Inflammatory macrophage treated with lipopolysaccharide for 4 hours (primary cell): Measurements from ENCODE around the gene STAM.
"Not testable (repeated sequence)": the region's sequence is repeated elsewhere in the genome, so short reads cannot be mapped to it uniquely, and the experiment has no call there.

ENCODE experiments used
- DNase-seq: peaks from one replicate; pipeline ENCODE4 v3.0.0-alpha.2; 2020

Gene STAM

GRCh38 chr10:17682236-17682946 lies 38.4 kb downstream of the STAM start:
- DNase-seq, result no peak

GRCh38 chr10:17683541-17683940 lies 39.6 kb downstream of the STAM start:
- no peak for DNase-seq

- DNase-seq, result no peak
These were observed 40.6 kb downstream of the STAM start for GRCh38 chr10:17684537-17684936.

GRCh38 chr10:17685233-17685840 lies 41.4 kb downstream of the STAM start:
- no peak for DNase-seq

GRCh38 chr10:17687117-17687831 lies 43.3 kb downstream of the STAM start:
- DNase-seq, result no peak

- DNase-seq, result no peak
These were observed 45.2 kb downstream of the STAM start for GRCh38 chr10:17689137-17689536.

- DNase-seq, result no peak
These were observed 49.1 kb downstream of the STAM start for GRCh38 chr10:17693009-17693408.

- DNase-seq, result no peak
These were observed 54.7 kb downstream of the STAM start for GRCh38 chr10:17698696-17699095.

GRCh38 chr10:17701301-17701700 lies 57.4 kb downstream of the STAM start:
- no peak for DNase-seq

GRCh38 chr10:17703706-17704105 lies 59.8 kb downstream of the STAM start:
- DNase-seq, result no peak

- no peak for DNase-seq
These were observed 64.9 kb downstream of the STAM start for GRCh38 chr10:17708821-17709220.

- no peak for DNase-seq
These were observed 65.5 kb downstream of the STAM start for GRCh38 chr10:17709492-17709891.

GRCh38 chr10:17710181-17710580 lies 66.2 kb downstream of the STAM start:
- no peak for DNase-seq

GRCh38 chr10:17712053-17712452 lies 68.1 kb downstream of the STAM start:
- DNase-seq, result no peak

GRCh38 chr10:17712717-17713471 lies 68.9 kb downstream of the STAM start:
- DNase-seq, result no peak

- no peak for DNase-seq
These were observed 69.8 kb downstream of the STAM start for GRCh38 chr10:17713758-17714157.

- DNase-seq, result no peak
These were observed 72.2 kb downstream of the STAM start for GRCh38 chr10:17716161-17716560.

- DNase-seq, result not testable (repeated sequence)
These were observed 78.5 kb downstream of the STAM start for GRCh38 chr10:17722317-17723014.

- DNase-seq, result no peak
These were observed 81.8 kb downstream of the STAM start for GRCh38 chr10:17725703-17726102.

- no peak for DNase-seq
These were observed 85.7 kb downstream of the STAM start for GRCh38 chr10:17729630-17730029.

GRCh38 chr10:17730667-17731066 lies 86.7 kb downstream of the STAM start:
- no peak for DNase-seq

GRCh38 chr10:17731331-17732020 lies 87.5 kb downstream of the STAM start:
- no peak for DNase-seq
